HG03565 (cell line): Measurements from ENCODE around the gene AKT2.

Experiments used
- ATAC-seq: cut with Tn5 transposase; IDR thresholded peaks from one replicate; pipeline ENCODE4 v1.9.1; 2021; ENCODE audit warnings: mild to moderate bottlenecking, moderate library complexity; ENCODE audit not compliant: unreplicated experiment

AKT2 gene

GRCh38 chr19:40302224-40303011 is 17.3 kb upstream of the AKT2 start:
- ATAC-seq: no peak

GRCh38 chr19:40300668-40301067 is 15.5 kb upstream of the AKT2 start:
- ATAC-seq: no peak

- ATAC-seq: no peak
Observed at GRCh38 chr19:40298026-40298425, 12.9 kb upstream of the AKT2 start.

- ATAC-seq: no peak
Observed at GRCh38 chr19:40294560-40294959, 9.4 kb upstream of the AKT2 start.

- ATAC-seq: no peak
Observed at GRCh38 chr19:40286971-40287421, 1.9 kb upstream of the AKT2 start.

- no peak for ATAC-seq
Observed at GRCh38 chr19:40286235-40286970, 1.3 kb upstream of the AKT2 start.

GRCh38 chr19:40285353-40286234 is 449 bp upstream of the AKT2 start:
- peak; percentile 84 for ATAC-seq

- ATAC-seq: no peak
Observed at GRCh38 chr19:40284251-40284500, 969 bp downstream of the AKT2 start.

GRCh38 chr19:40283414-40284250 is 1.5 kb downstream of the AKT2 start:
- no peak for ATAC-seq

GRCh38 chr19:40282920-40283319 is 2.2 kb downstream of the AKT2 start:
- ATAC-seq: no peak

GRCh38 chr19:40282209-40282580 is 3.0 kb downstream of the AKT2 start:
- ATAC-seq: no peak

GRCh38 chr19:40281381-40282208 is 3.5 kb downstream of the AKT2 start:
- ATAC-seq: no peak

- ATAC-seq: no peak
Observed at GRCh38 chr19:40280608-40281221, 4.4 kb downstream of the AKT2 start.

GRCh38 chr19:40279761-40280607 is 5.2 kb downstream of the AKT2 start:
- no peak for ATAC-seq

GRCh38 chr19:40279120-40279551 is 6.0 kb downstream of the AKT2 start:
- no peak for ATAC-seq

GRCh38 chr19:40278361-40279035 is 6.6 kb downstream of the AKT2 start:
- no peak for ATAC-seq

- no peak for ATAC-seq
Observed at GRCh38 chr19:40277356-40278059, 7.6 kb downstream of the AKT2 start.
